GM12891 (cell line): ENCODE data around the gene DSTN.

ENCODE experiments used
- PAX5 ChIP-seq: IDR thresholded peaks from 2 replicates; pipeline ENCODE4 v1.6.1; 2011; ENCODE audit warnings: low read length, moderate library complexity, mild to moderate bottlenecking; ENCODE audit not compliant: insufficient read depth, severe bottlenecking
- POLR2A ChIP-seq: IDR thresholded peaks from 2 replicates; pipeline ENCODE4 v1.6.1; 2011; ENCODE audit warnings: low read depth, low read length, control low read depth
- POLR2AphosphoS5 ChIP-seq: IDR thresholded peaks from 2 replicates; pipeline ENCODE4 v1.6.1; 2011; ENCODE audit warnings: low read depth, low read length, control low read depth
- TAF1 ChIP-seq: IDR thresholded peaks from 2 replicates; pipeline ENCODE4 v1.6.1; 2011; ENCODE audit warnings: low read depth, low read length, control low read depth

- TF ChIP-seq POLR2A (no peak), TAF1 (no peak), PAX5 (no peak), POLR2AphosphoS5 (no peak)
These were observed 53.1 kb downstream of the DSTN start for GRCh38 chr20:17622851-17623508.
